ENCODE measurements around the gene KDM2A.

GRCh38 chr11:67291481-67292381 lies 172.7 kb downstream of the KDM2A start:
- no peak for TF ChIP-seq ESRRG (CRISPR knock-in tag; IDR thresholded peaks at IDR 0.05)
- no peak for TF ChIP-seq CSDC2 (CRISPR knock-in tag; IDR thresholded peaks at IDR 0.05)
- no peak for TF ChIP-seq RARB (CRISPR knock-in tag; IDR thresholded peaks at IDR 0.05)

All from SK-N-SH treated with all-trans-retinoic acid at 6 μM for 48 hours (cell line).